K562 (cell line): ENCODE results near the gene ICE2. TPM values are rescaled to one million over a fixed set of nuclear protein-coding genes. Genes with fewer than 3 reads are reported as not detected.

Source experiments
- ATAC-seq: fragments of 200-7000 bp; cut with Tn5 transposase; 3 replicates; pipeline ENCODE4 v1.9.1; 2020; ENCODE audit warnings: moderate library complexity
- BruUV-seq: library from RNA; stranded (reverse); fragments of 400-500 nt; replicated peaks from 2 replicates; lab custom pipeline; 2021; lab: Mats Ljungman, UMichigan
- CTCF ChIA-PET: fragments of 300-600 bp; formaldehyde crosslinking; extraction: SDS; loops from one replicate; lab custom pipeline; 2021; ENCODE audit warnings: low intra/inter-chr PET ratio; lab: Yijun Ruan, JAX
- POLR2A ChIA-PET: fragments of 300-600, 350-650 bp; sonication (Branson Sonifier 250); formaldehyde crosslinking; extraction: SDS; loops from one replicate; lab custom pipeline; 2021; ENCODE audit warnings: antibody characterized with exemption, inconsistent platforms; lab: Yijun Ruan, JAX
- DNase-seq, 4 experiments: peaks; one replicate each; pipeline versions ENCODE4 v3.0.0 to v3.0.0-alpha.2; 2011 to 2018; ENCODE audit warnings: low spot score in 3 of 4, mixed read lengths in 3 of 4; ENCODE audit errors: extremely low read depth in 1 of 4
- FAIRE-seq: peaks from 2 replicates; lab custom pipeline; 2011; peaks lifted over from hg19 to GRCh38; lab: Jason Lieb, UNC
- H2AFZ ChIP-seq: 2 replicates; pipeline ENCODE4 v1.6.0; 2011; ENCODE audit warnings: low read depth, low read length, control low read depth, inconsistent platforms
- H3K27ac ChIP-seq: fragments of 200-600 bp; 3 replicates; pipeline ENCODE4 v1.8.0; 2011; ENCODE audit warnings: low read depth, mild to moderate bottlenecking, control low read depth, inconsistent platforms, low read length, moderate library complexity, mixed read lengths; ENCODE audit errors: extremely low read depth
- H3K27me3 ChIP-seq, 2 experiments: fragments of 300-600 bp in 1 of 2; 2 replicates in 1 of 2; 3 replicates in 1 of 2; pipeline versions ENCODE4 v1.6.0 to v1.8.0; 2011; ENCODE audit warnings: inconsistent platforms in 2 of 2, low read length in 2 of 2, mild to moderate bottlenecking in 1 of 2, mixed read lengths in 1 of 2, moderate library complexity in 1 of 2; ENCODE audit not compliant: control insufficient read depth in 2 of 2, insufficient read depth in 2 of 2
- H3K36me3 ChIP-seq: fragments of 300-600 bp; 3 replicates; pipeline ENCODE4 v1.8.0; 2011; ENCODE audit warnings: mild to moderate bottlenecking, low read length, inconsistent platforms; ENCODE audit not compliant: control insufficient read depth, insufficient read depth
- H3K4me1 ChIP-seq, 2 experiments: fragments of 200-600 bp in 1 of 2; replicated peaks in 1 of 2; 2 replicates in 1 of 2; 3 replicates in 1 of 2; pipeline versions ENCODE4 v1.5.1 to v1.8.0; 2011; ENCODE audit warnings: inconsistent platforms in 2 of 2, low read length in 2 of 2, mild to moderate bottlenecking in 1 of 2, mixed read lengths in 1 of 2, moderate library complexity in 1 of 2; ENCODE audit not compliant: control insufficient read depth in 2 of 2, insufficient read depth in 2 of 2
- H3K4me2 ChIP-seq: 2 replicates; pipeline ENCODE4 v1.6.1; 2011; ENCODE audit warnings: low read length, control low read depth, inconsistent platforms, mixed read lengths; ENCODE audit not compliant: insufficient read depth
- H3K4me3 ChIP-seq: fragments of 200-600 bp; sonication (generic), shearing (Covaris generic); 2 replicates; pipeline ENCODE4 v1.5.1; 2016; ENCODE audit warnings: control low read depth, inconsistent platforms
- H3K79me2 ChIP-seq: fragments of 200-600 bp; 3 replicates; pipeline ENCODE4 v1.8.0; 2011; ENCODE audit warnings: low read length, inconsistent platforms; ENCODE audit not compliant: control insufficient read depth, insufficient read depth
- H3K9ac ChIP-seq, 2 experiments: 2 replicates each; pipeline versions ENCODE4 v1.6.0 to v1.6.1; 2011; ENCODE audit warnings: low read depth in 2 of 2, low read length in 2 of 2, control low read depth in 1 of 2, inconsistent platforms in 1 of 2, mild to moderate bottlenecking in 1 of 2, mixed read lengths in 1 of 2; ENCODE audit not compliant: insufficient read depth in 1 of 2
- H3K9me1 ChIP-seq: one replicate; pipeline ENCODE4 v1.6.0; 2011; ENCODE audit warnings: inconsistent platforms, mild to moderate bottlenecking, low read length, moderate library complexity; ENCODE audit not compliant: control insufficient read depth, insufficient read depth
- H3K9me3 ChIP-seq: replicated peaks from 2 replicates; pipeline ENCODE4 v1.5.1; 2011; ENCODE audit warnings: low read depth, low read length, inconsistent platforms; ENCODE audit not compliant: control insufficient read depth, insufficient read depth
- H4K20me1 ChIP-seq: replicated peaks from 2 replicates; pipeline ENCODE4 v1.6.1; 2011; ENCODE audit warnings: low read length, inconsistent platforms, mixed read lengths; ENCODE audit not compliant: control insufficient read depth, insufficient read depth
- CLOCK ChIP-seq: fragments of 250-450 bp; sonication (Bioruptor Pico); IDR thresholded peaks from 2 replicates; pipeline ENCODE4 v1.4.0; 2020; ENCODE audit warnings: mild to moderate bottlenecking, moderate library complexity, borderline replicate concordance
- CSDE1 ChIP-seq, 2 experiments: fragments of 450-650 bp; IDR thresholded peaks; 2 replicates each; pipeline ENCODE4 v1.6.1; 2016; ENCODE audit warnings: mild to moderate bottlenecking in 1 of 2
- HDAC2 ChIP-seq: fragments of 450-650 bp; IDR thresholded peaks from 2 replicates; pipeline ENCODE4 v1.6.1; 2016; ENCODE audit warnings: mild to moderate bottlenecking
- NKRF ChIP-seq: fragments of 450-650 bp; IDR thresholded peaks from 2 replicates; pipeline ENCODE4 v1.6.1; 2016; ENCODE audit warnings: borderline replicate concordance
- OTX1 ChIP-seq: fragments of 450-650 bp; formaldehyde crosslinking; IDR thresholded peaks from 2 replicates; pipeline ENCODE4 v1.4.0; 2022; ENCODE audit warnings: mild to moderate bottlenecking
- POLR3G ChIP-seq: IDR thresholded peaks from 2 replicates; pipeline ENCODE4 v1.6.1; 2011; ENCODE audit not compliant: insufficient read length, insufficient replicate concordance; ENCODE audit errors: extremely low read depth
- SMAD3 ChIP-seq: fragments of 450-650 bp; formaldehyde crosslinking; conservative IDR thresholded peaks from 2 replicates; pipeline ENCODE4 v1.4.0; 2020; ENCODE audit warnings: mild to moderate bottlenecking
- TGIF2 ChIP-seq: sonication (generic); formaldehyde crosslinking; IDR thresholded peaks from 2 replicates; pipeline ENCODE4 v1.8.1; 2022; ENCODE audit warnings: mild to moderate bottlenecking, missing genetic modification reagents, moderate library complexity
- ZC3H8 ChIP-seq: fragments of 450-650 bp; IDR thresholded peaks from 2 replicates; pipeline ENCODE4 v1.6.1; 2017
- ZMIZ1 ChIP-seq, 2 experiments: fragments of 150-350 bp in 1 of 2; IDR thresholded peaks; 2 replicates each; pipeline ENCODE4 v1.6.1; 2012 to 2016; ENCODE audit warnings: low read depth in 2 of 2, low read length in 2 of 2, mild to moderate bottlenecking in 1 of 2, moderate library complexity in 1 of 2
- WGBS: fragments of 100-300 bp; shearing (Covaris generic); methylation state at CpG from one replicate; pipeline ENCODE4 v1.1.6; 2016; ENCODE audit warnings: low coverage, mixed read lengths; ENCODE audit not compliant: insufficient coverage; ENCODE audit errors: missing lambda C conversion rate; 5-methylcytosine and 5-hydroxymethylcytosine counted together
- in situ Hi-C: fragments of 300-500 bp; cut with MboI; formaldehyde crosslinking; loops from 4 replicates; pipeline ENCODE4 v1.15.0; 2018; ENCODE audit warnings: inconsistent platforms, mixed read lengths
- intact Hi-C: fragments of 100-400 bp; cut with micrococcal nuclease; formaldehyde crosslinking; loops from 2 replicates; pipeline ENCODE4 v1.14.2; 2022
- polyA plus RNA-seq, 8 experiments: library from polyadenylated mRNA; depleted of rRNA in 4 of 8; stranded (reverse) in 5 of 8; unstranded in 3 of 8; fragments of >200 nt; fragmentation: Nextera tagmentation in 2 of 8; fragmentation: Illumina TruSeq in 1 of 8; extraction: Ambion mirVana in 2 of 8; extraction: Trizol in 1 of 8; gene quantifications; 2 replicates each; pipeline versions ENCODE4 v1.2.1 to v1.2.3, GENCODE V29; 2011 to 2014; ENCODE audit warnings: inconsistent platforms in 1 of 8, missing spikeins in 1 of 8
- total RNA-seq, 7 experiments: library from RNA; depleted of rRNA in 6 of 7; stranded (reverse); fragments of >200 nt in 6 of 7; fragmentation: Illumina TruSeq in 2 of 7; extraction: Trizol in 2 of 7; gene quantifications; 2 replicates each; pipeline versions ENCODE4 v1.2.1 to v1.2.3, GENCODE V29; 2011 to 2021; ENCODE audit warnings: low replicate concordance in 1 of 7

Gene ICE2
- total and polyA plus RNA-seq, 9 of the 15 experiments (the other 6 are each of a cell fraction or from before 2014, with no cell fraction given): 21.8 to 87.9 (median 58.1) TPM

- in situ Hi-C loops: no loop called here
- peak; percentile 85 for ATAC-seq
- under 1% methylated on average over 29 of the region's 37 CpGs for WGBS
- intact Hi-C loops: loop anchor here (2.0 kb wide), 1 partner anchor 82 kb away; the partner anchor contains the start of gene ICE2
- ChIA-PET CTCF (no interaction called here), POLR2A (interaction anchor here (0.6 to 5.6 kb wide), 15 partner anchors 8 to 1126 kb away, joined by 3 to 38 read pairs (median 3); partner anchors contain the start of gene BNIP2)
- Histone ChIP-seq H3K4me2 (peak overlapping the region; percentile 98), H3K9me1 (peaks cover 6% of the 10 kb centered on the region), H3K36me3 (peaks cover 44% of the 10 kb centered on the region; the same call in 2 of the 3 replicates), H3K27ac (peak overlapping the region; percentile 92), H3K9ac (peak overlapping the region; percentile 90 to 92), H3K4me1 (peaks cover 36 to 40% of the 10 kb centered on the region in 2 experiments), H2AFZ (peak overlapping the region; percentile 90), H3K4me3 (peak overlapping the region; percentile 95), H3K9me3 (no peaks in the 10 kb centered on the region), H3K27me3 (no peaks in the 10 kb centered on the region), H4K20me1 (peaks cover 41% of the 10 kb centered on the region), H3K79me2 (peaks cover 56% of the 10 kb centered on the region)
- FAIRE-seq: peak; percentile 91
- DNase-seq: peak; percentile 79 to 92 (median 84)
- BruUV-seq: no TSS peak
- TF ChIP-seq SMAD3: 0 out of 2 replicates have a peak, but pooled peaks have one; percentile 42
- TF ChIP-seq NKRF: peak; percentile 43
- TF ChIP-seq OTX1 (CRISPR knock-in tag): no peak
- TF ChIP-seq ZMIZ1 (IDR thresholded peaks at IDR 0.05; ENCODE audit: low read depth in 2 of 2, low read length in 2 of 2): no peak
- TF ChIP-seq CLOCK (CRISPR knock-in tag): no peak
- no peak for TF ChIP-seq CSDE1 (IDR thresholded peaks at IDR 0.05)
- TF ChIP-seq TGIF2 (CRISPR knock-in tag): no peak
- no peak for TF ChIP-seq POLR3G
- peak; percentile 47 for TF ChIP-seq HDAC2
- no peak for TF ChIP-seq ZC3H8
Observed at GRCh38 chr15:60396958-60397771, 81.8 kb downstream of the ICE2 start.
